Stimulated activated CD4-positive, alpha-beta T cell treated with anti-CD3 and anti-CD28 coated beads, Interleukin-15, amount 100 ng/mL, for 24 hours (primary cell): ENCODE results near the gene SLC30A10.
"Not testable (repeated sequence)": the region's sequence is repeated elsewhere in the genome, so short reads cannot be mapped to it uniquely, and the experiment has no call there.

Source experiments
- DNase-seq: peaks from one replicate; pipeline ENCODE4 v3.0.0-alpha.2; 2020

The SLC30A10 gene

GRCh38 chr1:219927298-219927955, 930 bp downstream of the SLC30A10 start:
- DNase-seq, result no peak

- no peak for DNase-seq
Observed at GRCh38 chr1:219926363-219926998, 1.9 kb downstream of the SLC30A10 start.

GRCh38 chr1:219924342-219924741, 4.0 kb downstream of the SLC30A10 start:
- DNase-seq, result no peak

- no peak for DNase-seq
Observed at GRCh38 chr1:219917851-219918466, 10.4 kb downstream of the SLC30A10 start.

GRCh38 chr1:219917281-219917680, 11.1 kb downstream of the SLC30A10 start:
- DNase-seq, result no peak

GRCh38 chr1:219916257-219916656, 12.1 kb downstream of the SLC30A10 start:
- DNase-seq, result no peak

GRCh38 chr1:219913005-219913770, 15.2 kb downstream of the SLC30A10 start:
- DNase-seq, result no peak

GRCh38 chr1:219910716-219911115, 17.6 kb downstream of the SLC30A10 start:
- no peak for DNase-seq

- DNase-seq, result no peak
Observed at GRCh38 chr1:219909476-219909875, 18.9 kb downstream of the SLC30A10 start.

GRCh38 chr1:219908170-219908569, 20.2 kb downstream of the SLC30A10 start:
- DNase-seq, result no peak

- no peak for DNase-seq
Observed at GRCh38 chr1:219907772-219908070, 20.6 kb downstream of the SLC30A10 start.

- no peak for DNase-seq
Observed at GRCh38 chr1:219906924-219907771, 21.2 kb downstream of the SLC30A10 start.

- not testable (repeated sequence) for DNase-seq
Observed at GRCh38 chr1:219906565-219906923, 21.8 kb downstream of the SLC30A10 start.

GRCh38 chr1:219905524-219905923, 22.8 kb downstream of the SLC30A10 start:
- DNase-seq, result no peak

- DNase-seq, result no peak
Observed at GRCh38 chr1:219904934-219905333, 23.4 kb downstream of the SLC30A10 start.

- DNase-seq, result no peak
Observed at GRCh38 chr1:219903353-219903871, 24.9 kb downstream of the SLC30A10 start.

GRCh38 chr1:219902951-219903350, 25.4 kb downstream of the SLC30A10 start:
- DNase-seq, result no peak

GRCh38 chr1:219900882-219901281, 27.5 kb downstream of the SLC30A10 start:
- DNase-seq, result no peak

GRCh38 chr1:219900201-219900600, 28.2 kb downstream of the SLC30A10 start:
- DNase-seq, result no peak

- DNase-seq, result no peak
Observed at GRCh38 chr1:219898375-219898774, 30.0 kb downstream of the SLC30A10 start.

- DNase-seq, result no peak
Observed at GRCh38 chr1:219897914-219898313, 30.4 kb downstream of the SLC30A10 start.

- DNase-seq, result not testable (repeated sequence)
Observed at GRCh38 chr1:219892271-219892670, 36.1 kb downstream of the SLC30A10 start.

GRCh38 chr1:219891846-219892245, 36.5 kb downstream of the SLC30A10 start:
- not testable (repeated sequence) for DNase-seq
